Keratinocyte (primary cell): Measurements from ENCODE around the gene TMEM40.

Source experiments
- CTCF ChIP-seq, 3 experiments: IDR thresholded peaks in 1 of 3; conservative IDR thresholded peaks in 1 of 3; optimal IDR thresholded peaks in 1 of 3; 2 replicates in 2 of 3; 3 replicates in 1 of 3; pipeline versions ENCODE3 to v1.5.1; 2011; ENCODE audit warnings: low read length in 3 of 3, mild to moderate bottlenecking in 3 of 3, moderate library complexity in 2 of 3, control low read depth in 1 of 3, inconsistent platforms in 1 of 3; ENCODE audit not compliant: insufficient read depth in 2 of 3; ENCODE audit errors: extremely low read depth in 1 of 3
- EZH2 ChIP-seq: IDR thresholded peaks from one replicate; pipeline ENCODE4 v1.6.1; 2012; ENCODE audit warnings: inconsistent platforms, mild to moderate bottlenecking, low read length, moderate library complexity

GRCh38 chr3:12807066-12807465 lies 48.0 kb upstream of the TMEM40 start:
- TF ChIP-seq CTCF (optimal IDR thresholded peaks at IDR 0.05 in 1 of 3, IDR thresholded peaks at IDR 0.05 in 1 of 3, conservative IDR thresholded peaks at IDR 0.05 in 1 of 3; ENCODE audit: extremely low read depth in 1 of 3, insufficient read depth in 2 of 3, low read length in 3 of 3) (no peak), EZH2 (no peak)
